ENCODE measurements around the gene CACHD1. TPM values are rescaled to one million over a fixed set of nuclear protein-coding genes. Genes with fewer than 3 reads are reported as not detected.

Gene CACHD1
- total and polyA plus RNA-seq, 8 donors, result 1.4 to 22.8 (median 4.8) TPM

GRCh38 chr1:64543831-64544230 lies 73.9 kb downstream of the CACHD1 start:
- H3K27ac ChIP-seq, result no peak overlapping the region
- TF ChIP-seq POLR2A (IDR thresholded peaks at IDR 0.05), result no peak
- TF ChIP-seq CTCF (IDR thresholded peaks at IDR 0.05), result no peak
- no peak for TF ChIP-seq POLR2AphosphoS5 (IDR thresholded peaks at IDR 0.05)
- no peak for TF ChIP-seq EP300 (IDR thresholded peaks at IDR 0.05)
- 78 to 95% (median 87%) methylated on average over 4 of the region's 4 CpGs for WGBS, 5 donors
- peaks cover 10 to 56% (median 22%) of the 10 kb centered on the region in 4 donors for H3K4me1 ChIP-seq
- H3K9me3 ChIP-seq, result no peaks in the 10 kb centered on the region
- H3K4me3 ChIP-seq, result no peak overlapping the region
- no peaks in the 10 kb centered on the region for H3K36me3 ChIP-seq
- H3K27me3 ChIP-seq, result no peaks in the 10 kb centered on the region
- intact Hi-C loops (cut with DNase I; ENCODE audit: low total_unique reads), result no loop called here
- no peak for DNase-seq

- no peak for TF ChIP-seq POLR2AphosphoS5 (IDR thresholded peaks at IDR 0.05)
- no peak for TF ChIP-seq EP300 (IDR thresholded peaks at IDR 0.05)
- no peak for TF ChIP-seq CTCF (IDR thresholded peaks at IDR 0.05)
- no peak for TF ChIP-seq POLR2A (IDR thresholded peaks at IDR 0.05)
- DNase-seq, result no peak
- intact Hi-C loops (cut with DNase I; ENCODE audit: low total_unique reads), result no loop called here
These were observed 75.4 kb downstream of the CACHD1 start for GRCh38 chr1:64545118-64545843.

GRCh38 chr1:64546013-64546412 lies 76.1 kb downstream of the CACHD1 start:
- H3K27ac ChIP-seq, result peak overlapping the region in 1 of 5 donors; percentile 25
- H3K9me3 ChIP-seq, result no peaks in the 10 kb centered on the region
- TF ChIP-seq EP300 (IDR thresholded peaks at IDR 0.05) (no peak), CTCF (IDR thresholded peaks at IDR 0.05) (no peak), POLR2A (IDR thresholded peaks at IDR 0.05) (no peak), POLR2AphosphoS5 (IDR thresholded peaks at IDR 0.05) (no peak)
- H3K4me1 ChIP-seq, result peaks cover 0 to 52% (median 3%) of the 10 kb centered on the region in 4 donors
- H3K27me3 ChIP-seq, result no peaks in the 10 kb centered on the region
- WGBS, 5 donors, result 38 to 61% (median 52%) methylated on average over 2 of the region's 2 CpGs
- H3K36me3 ChIP-seq, result no peaks in the 10 kb centered on the region
- intact Hi-C loops (cut with DNase I; ENCODE audit: low total_unique reads), result no loop called here
- no peak overlapping the region for H3K4me3 ChIP-seq
- DNase-seq, result no peak

More at GRCh38 chr1:64545118-64545843, 75.4 kb downstream of the CACHD1 start:
- H3K36me3 ChIP-seq, result no peaks in the 10 kb centered on the region
- no peaks in the 10 kb centered on the region for H3K27me3 ChIP-seq
- H3K4me1 ChIP-seq, result peaks cover 0 to 54% (median 9%) of the 10 kb centered on the region in 4 donors
- H3K4me3 ChIP-seq, result no peak overlapping the region
- no peaks in the 10 kb centered on the region for H3K9me3 ChIP-seq
- H3K27ac ChIP-seq, result no peak overlapping the region
- 77 to 86% (median 82%) methylated on average over 6 of the region's 6 CpGs for WGBS, 5 donors

GRCh38 chr1:64549464-64550239 lies 79.7 kb downstream of the CACHD1 start:
- H3K27ac ChIP-seq, result no peak overlapping the region
- H3K4me1 ChIP-seq, result peaks cover 0 to 41% (median 0%) of the 10 kb centered on the region in 4 donors
- no peaks in the 10 kb centered on the region for H3K36me3 ChIP-seq
- 33 to 50% (median 41%) methylated on average over 6 of the region's 6 CpGs for WGBS, 5 donors
- intact Hi-C loops (cut with DNase I; ENCODE audit: low total_unique reads), result no loop called here
- no peak for DNase-seq
- TF ChIP-seq POLR2A (IDR thresholded peaks at IDR 0.05) (no peak), CTCF (IDR thresholded peaks at IDR 0.05) (no peak), EP300 (IDR thresholded peaks at IDR 0.05) (no peak), POLR2AphosphoS5 (IDR thresholded peaks at IDR 0.05) (no peak)
- H3K4me3 ChIP-seq, result no peak overlapping the region
- H3K9me3 ChIP-seq, result no peaks in the 10 kb centered on the region
- no peaks in the 10 kb centered on the region for H3K27me3 ChIP-seq
